CD4-positive, alpha-beta T cell treated with Interleukin-4 for 4 hours (primary cell): ENCODE measurements around the gene C11orf24.

Source experiments
- DNase-seq: peaks from one replicate; pipeline ENCODE4 v3.0.0-alpha.2; 2020

The C11orf24 gene

DNA sequence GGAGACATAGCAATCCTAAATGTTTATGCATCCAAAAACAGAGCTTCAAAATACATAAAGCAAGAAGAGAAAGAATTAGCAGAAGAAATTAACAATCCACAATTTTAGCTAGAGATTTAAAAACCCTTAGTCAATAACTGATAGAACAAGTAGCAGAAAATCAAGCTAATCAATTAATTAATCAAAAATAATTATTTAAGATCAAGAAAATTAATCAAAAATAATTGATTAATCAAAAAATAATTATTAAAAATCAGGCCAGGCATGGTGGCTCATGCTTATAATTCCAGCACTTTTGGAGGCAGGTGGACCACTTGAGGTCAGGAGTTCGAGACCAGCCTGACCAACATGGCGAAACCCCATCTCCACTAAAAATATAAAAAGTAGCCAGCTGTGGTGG is 29.2 kb downstream of the C11orf24 start:
- DNase-seq = no peak

DNA sequence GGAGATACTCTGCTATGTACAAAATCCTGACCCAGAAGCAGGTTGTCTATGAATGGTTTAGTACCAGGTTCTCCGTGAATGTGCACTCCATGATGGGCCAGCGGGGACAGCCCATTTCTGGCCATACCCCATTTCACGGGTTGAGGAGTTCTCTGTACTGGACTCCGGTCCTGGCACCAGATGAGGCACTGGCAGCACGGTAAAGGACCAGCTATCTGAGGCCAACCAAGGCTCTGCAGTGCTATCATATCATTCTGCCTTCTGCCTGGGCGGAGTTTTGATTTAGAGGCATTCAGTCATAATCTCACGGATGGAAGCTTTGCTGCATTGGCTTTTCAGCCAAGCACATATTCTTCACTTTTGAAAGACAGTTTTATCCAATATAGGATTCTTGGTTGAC is 40.2 kb downstream of the C11orf24 start:
- DNase-seq = no peak

DNA sequence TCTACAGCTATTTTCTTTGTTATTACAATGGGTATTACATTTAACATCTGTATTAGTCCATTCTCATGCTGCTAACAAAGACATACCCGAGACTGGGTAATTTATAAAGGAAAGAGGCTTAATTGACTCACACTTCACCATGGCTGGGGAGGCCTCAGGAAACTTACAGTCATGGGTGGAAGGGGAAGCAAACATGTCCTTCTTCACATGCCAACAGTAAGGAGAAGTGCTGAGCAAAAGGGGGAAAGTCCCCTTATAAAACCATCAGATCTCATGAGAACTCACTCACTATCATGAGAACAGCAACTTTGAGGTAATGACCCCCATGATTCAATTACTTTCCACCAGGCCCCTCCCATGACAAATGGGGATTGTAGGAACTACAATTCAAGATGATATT is 42.2 kb downstream of the C11orf24 start:
- DNase-seq = no peak

DNA sequence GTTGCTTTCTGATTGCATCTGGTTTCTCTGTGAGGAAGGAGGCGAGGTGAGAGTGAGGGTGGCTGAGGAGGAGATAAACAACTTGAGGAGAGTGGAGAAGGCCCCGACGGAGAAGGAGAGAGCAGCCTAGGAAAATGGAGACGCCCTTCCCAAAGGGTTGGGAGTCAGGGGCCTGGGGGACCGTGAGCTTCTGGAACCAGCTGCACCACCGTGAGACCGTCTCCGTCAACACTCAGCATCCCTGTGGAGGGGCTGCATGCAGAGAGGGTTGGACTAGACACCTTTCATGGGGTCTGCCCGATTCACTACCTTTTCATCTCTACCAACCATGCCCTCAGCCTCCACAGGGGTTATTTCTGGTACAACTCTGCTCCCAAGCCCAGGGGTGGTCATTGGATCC is 45.4 kb downstream of the C11orf24 start:
- DNase-seq = no peak

DNA sequence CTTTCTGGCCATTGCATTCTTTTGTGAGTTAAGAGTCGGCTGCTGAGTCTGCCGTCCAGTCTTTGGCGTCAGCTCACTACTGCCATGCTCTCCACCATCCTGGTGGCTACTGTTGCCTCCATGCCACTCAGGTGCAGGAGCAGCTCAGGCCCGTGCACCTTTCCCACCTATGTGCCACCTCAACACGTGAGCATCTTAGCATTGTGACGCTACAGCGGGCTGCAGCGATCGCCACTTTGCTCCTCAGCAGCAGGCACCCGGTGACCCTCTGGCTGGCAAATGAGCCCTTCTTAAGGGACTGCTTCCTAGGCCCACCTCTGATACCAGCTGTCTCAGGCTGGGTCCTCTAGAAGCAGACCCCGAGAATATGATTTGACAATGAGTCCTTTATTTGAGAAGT is 47.2 kb downstream of the C11orf24 start:
- DNase-seq = no peak

DNA sequence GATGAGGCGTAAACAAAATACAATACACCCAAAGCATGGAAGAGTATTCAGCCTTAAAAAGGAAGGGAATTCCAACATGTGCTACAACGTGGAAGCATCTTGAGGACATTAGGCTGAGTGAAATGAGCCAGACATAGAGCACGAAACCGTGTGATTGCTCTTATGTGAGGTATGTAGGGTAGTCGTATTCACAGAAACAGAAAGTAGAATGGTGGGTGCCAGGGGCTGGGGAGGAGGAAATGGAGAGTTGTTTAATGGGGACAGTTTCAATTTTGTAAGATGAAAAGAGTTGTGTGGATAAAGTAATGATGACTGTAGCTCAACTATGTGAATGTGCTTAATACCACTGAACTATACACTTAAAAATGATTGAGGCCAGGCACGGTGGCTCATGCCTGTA is 48.5 kb downstream of the C11orf24 start:
- DNase-seq = no peak

DNA sequence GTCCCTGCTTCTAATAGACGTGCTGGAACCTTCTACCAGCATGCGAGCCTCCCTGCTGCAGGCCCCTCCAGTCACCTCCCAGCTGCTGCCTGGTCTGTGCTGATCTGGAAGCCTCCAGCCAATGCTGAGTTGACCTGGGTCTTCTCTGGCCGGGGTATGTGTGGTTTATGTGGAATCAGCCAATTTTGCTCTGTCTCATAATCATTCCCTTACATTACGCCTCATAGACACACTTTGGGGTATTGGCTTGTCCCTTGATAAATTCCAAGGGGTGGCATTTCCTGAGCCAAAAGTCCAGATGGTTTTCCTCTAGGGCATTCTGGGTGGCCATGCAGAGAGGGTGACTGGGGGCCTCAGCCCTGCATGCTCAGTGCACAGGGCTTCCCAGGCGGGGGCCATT is 50.4 kb downstream of the C11orf24 start:
- DNase-seq = no peak

DNA sequence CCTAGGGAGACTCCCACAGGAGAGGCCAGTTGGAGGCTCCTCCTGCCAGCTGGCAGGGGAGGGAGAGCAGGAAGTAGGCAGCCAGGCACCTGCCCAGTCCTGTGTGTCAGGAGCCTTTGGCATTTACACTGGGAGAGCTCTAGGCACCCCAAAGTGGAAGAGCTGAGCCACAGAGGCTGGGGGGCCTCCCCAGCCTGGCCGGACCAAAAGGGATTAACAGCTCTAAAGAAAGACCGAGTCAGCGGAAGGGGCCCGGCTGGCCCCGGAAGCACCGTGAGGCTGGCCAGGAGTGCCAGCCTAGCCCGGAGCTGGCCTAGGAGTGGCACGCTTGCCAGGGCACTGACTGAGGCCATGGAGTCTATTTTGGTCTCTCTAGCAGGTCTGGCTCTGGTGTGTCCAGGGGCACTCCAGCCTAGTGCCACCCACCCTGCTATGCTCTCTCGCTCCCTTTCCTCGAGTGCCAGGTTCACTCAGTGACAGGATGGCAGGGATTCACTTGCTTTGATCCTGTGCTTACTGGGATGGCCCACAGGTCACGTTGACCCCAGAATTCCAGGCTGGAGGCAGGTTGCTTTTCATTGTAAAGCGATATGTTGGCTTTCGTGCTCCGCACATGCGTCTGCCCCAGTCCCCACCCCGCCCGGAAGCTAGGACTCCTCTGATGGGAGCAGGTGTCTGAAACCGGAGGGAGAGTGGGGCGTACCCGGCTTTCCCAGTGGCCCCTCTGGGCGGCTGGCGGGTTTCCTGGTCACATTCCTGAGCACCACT is 55.4 kb downstream of the C11orf24 start:
- DNase-seq = no peak

DNA sequence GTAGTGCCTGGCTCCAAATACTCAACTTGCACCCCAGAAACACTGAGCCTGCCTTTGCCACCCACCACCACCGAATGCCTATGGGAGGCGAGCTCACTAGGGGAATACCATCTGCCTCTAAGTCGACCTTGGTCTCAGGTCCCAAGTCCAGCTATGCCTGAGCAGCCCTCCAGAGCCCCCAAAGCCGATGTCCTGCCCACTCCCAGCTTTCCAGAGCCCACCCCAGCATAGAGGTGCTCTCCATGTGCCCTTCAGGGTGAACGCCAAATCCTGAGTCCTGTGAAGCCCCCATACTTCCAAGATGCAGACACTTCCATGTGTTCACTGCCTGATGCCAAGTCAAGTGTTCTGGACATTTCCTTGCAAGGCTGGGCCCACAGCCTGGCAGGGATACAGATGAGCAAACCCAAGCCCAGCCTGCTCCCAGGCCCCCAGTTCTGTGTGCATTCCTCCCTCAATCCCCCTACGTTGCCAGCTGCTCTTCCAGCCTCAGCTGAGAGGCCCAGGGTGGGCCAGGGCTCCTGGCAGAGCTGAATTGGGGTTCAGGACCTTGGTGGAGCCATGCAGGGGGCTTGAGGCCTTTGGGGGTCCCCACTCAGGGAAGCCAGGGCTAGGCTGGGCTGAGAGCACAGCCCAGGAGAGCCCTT is 56.1 kb downstream of the C11orf24 start:
- no peak for DNase-seq

DNA sequence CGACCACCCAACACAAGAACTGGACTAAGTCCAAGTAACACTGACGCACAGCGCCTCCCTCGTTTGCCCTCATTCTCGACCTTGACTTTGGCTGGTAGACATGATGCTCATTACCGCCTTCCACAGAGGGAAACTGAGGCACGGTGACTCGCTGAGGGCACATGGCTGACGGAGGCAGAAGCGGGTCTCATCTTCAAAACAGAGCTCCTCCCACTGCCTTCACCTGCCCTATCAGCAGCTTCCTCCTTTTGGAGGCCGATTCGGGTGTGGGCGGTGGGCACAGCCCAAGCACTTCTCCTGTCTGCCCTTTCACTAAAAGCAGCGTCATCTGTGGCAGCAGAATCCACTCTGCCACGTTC is 56.7 kb downstream of the C11orf24 start:
- no peak for DNase-seq

DNA sequence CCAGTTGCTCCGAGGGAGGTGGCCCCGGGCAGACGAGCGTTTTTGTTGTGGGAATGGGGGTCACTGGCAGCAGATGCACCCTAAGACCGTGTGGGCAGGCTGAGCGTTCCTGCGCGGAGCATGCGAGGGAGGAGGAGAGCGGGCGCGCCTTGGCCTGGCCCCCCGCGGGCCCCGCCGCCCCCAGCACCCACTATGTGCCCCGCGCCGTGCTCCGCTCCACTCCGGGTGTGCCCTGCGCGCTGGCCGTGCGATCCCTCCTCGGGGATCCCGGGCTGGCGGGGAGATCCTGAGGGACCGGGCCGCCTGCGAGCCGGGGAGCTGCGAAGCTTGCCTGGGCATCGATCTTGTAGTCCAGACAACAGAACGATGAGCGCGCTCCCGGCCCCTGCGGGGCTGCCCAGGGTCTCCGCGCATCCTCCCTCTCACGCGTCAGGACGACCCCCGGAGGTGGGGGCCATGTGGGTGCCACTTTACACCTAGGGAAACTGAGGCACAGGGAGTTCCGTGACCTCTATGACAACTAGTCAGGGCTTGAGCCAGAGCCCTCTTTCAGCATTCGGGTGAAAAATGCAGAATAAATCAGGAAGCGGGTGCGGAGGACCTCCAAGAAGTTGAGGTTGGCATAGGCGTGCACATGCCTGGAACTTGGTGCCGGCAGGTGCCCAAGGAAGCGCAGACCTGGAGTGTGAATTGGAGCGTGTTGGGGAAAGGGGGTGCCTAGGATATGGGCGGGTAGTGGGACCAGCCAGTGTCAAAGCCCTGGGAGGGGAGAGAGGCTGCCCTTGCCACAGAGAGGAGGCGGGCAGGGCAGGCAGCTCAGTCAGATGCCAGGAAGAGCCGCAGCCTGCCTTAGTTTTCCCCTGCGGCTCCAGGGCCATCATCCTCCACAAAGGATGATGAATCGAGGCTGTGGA is 57.3 kb downstream of the C11orf24 start:
- DNase-seq = no peak

DNA sequence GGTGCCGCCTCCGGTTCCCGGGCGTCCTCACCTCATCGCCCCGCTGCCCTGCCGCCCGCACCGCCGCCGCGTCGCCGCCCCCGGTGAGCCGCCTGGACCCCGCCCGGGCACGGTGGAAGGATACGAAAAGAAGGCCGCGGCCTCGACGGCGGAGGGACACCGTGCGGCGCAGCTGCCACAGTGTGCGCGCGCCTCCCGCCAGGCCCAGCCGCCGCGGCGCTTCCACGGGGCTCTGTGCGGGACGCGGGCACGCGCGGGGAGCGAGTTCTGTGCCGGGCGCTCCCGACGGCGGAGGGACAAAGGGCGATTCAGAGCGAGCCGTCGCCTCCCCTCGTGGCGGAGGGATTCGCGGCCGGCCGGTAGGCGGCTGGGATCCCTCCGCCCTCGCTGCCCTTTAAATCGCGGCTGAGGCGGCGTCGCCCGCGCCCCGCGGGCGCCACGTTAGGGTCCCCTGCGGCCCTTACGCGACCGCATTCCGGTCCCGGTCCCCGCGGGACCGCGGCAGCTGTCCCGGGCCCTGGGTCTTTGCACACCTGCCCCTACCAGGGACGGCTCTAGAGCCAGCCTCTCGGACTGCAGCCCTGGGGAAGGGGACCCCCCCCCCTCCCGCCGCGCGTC is 58.1 kb downstream of the C11orf24 start:
- DNase-seq = peak; percentile 85

DNA sequence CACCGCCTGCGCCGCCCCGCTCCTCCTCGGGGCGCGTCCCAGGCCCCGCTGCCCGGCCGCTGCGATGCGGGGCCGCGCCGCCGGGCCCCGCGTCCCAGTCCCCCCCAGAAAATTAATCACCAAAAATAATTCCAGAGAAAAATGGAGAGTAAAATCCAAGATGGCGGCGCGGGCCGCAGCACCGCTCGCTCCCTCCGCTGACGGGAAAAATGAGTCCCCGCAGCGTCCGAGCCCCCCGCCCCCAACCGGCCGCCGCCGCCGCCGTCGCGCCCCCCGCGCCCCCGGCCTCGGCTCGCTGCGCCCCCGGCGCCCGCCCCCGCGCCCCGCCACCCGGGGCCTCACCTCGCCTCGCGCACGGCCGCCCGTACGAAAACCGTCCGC is 58.6 kb downstream of the C11orf24 start, which contains the start of gene KMT5B:
Gene KMT5B, minus strand, starts transcription at position 162 of the 381 bp plus-strand sequence. CDS start 23,220 bp downstream, outside the sequence.
- peak; percentile 57 for DNase-seq

DNA sequence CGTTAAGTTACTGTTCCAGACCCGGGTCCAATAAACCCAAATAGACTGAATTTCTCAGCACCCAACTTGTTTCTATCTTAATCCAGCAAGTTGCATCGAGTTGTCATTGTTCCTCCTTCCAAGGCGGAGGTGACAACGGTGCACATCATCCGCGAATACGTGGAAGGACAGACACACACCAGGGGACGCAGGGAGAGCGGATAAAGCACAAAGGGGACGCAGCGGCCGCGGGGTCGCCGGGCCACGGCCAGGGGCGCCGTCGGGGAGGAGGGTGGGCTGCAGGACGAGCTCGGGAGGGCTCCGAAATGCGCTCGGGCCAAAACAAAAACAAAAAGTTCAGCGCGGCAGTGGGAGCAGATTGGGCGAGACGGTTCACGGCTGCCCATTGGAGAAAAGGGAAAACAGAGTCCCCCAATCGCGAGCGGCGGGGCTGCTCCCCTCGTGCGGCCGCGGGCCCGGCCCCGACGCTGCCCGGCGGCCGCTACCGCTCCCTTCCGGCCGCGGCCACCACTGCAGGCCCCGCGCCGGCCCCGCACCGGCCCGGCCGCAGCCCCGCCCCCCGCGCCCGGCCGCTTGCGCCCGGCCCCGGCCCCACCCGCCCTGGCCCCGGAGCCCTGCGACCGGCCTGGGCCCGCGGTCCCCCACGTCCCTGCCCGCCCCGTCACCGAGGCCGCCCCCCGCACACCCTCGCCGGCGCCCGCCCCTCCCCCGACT is 59.2 kb downstream of the C11orf24 start:
- DNase-seq = peak; percentile 62

DNA sequence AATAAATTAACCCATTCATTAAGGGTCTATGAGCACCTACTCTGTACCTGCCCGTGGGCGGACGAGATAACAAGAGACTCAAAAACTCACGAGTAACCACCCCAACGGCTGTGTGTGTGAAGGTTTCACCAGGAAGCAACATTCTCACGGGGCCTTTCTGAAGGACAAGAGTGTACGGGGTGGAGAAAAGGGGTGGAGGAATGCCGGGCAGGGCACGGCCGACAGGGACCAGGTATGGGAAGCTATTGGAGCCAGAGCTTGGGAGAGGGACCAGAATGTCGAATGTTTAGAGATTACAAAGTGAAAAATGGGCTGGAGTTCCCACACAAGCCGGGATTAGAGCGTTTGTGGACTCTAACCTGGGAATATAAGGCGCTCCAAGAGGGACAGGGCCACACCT is 60.2 kb downstream of the C11orf24 start:
- no peak for DNase-seq
